ENCODE results near the gene ANGPTL4. TPM values are rescaled to one million over a fixed set of nuclear protein-coding genes. Genes with fewer than 3 reads are reported as not detected.
A peak's percentile ranks its signal among the peaks of the same experiment; 100 is the strongest.

The ANGPTL4 gene
- total and polyA plus RNA-seq, 2 of the 13 experiments (the other 11 are each of a cell fraction or from before 2014, with no cell fraction given), result 0.80 to 21.7 TPM

GRCh38 chr19:8421484-8422461 is 57.8 kb downstream of the ANGPTL4 start:
- 31% methylated on average over 16 of the region's 28 CpGs for WGBS (ENCODE audit: low lambda C conversion rate)
- H3K36me3 ChIP-seq (replicated peaks in 1 of 2; ENCODE audit: control insufficient read depth in 1 of 2, insufficient read depth in 2 of 2, low read length in 2 of 2), result no peaks in the 10 kb centered on the region
- peak overlapping the region; percentile 88 for H3K27ac ChIP-seq (ENCODE audit: extremely low read length, insufficient read depth, low read length)
- peaks cover 50% of the 10 kb centered on the region for H3K4me1 ChIP-seq (ENCODE audit: insufficient read depth, low read length)
- H3K9ac ChIP-seq (ENCODE audit: insufficient read depth, low read depth, low read length), result peak overlapping the region; percentile 73
- POLR2A ChIA-PET, result interaction anchor here (0.6 to 8.0 kb wide), 8 partner anchors 8 to 100 kb away, joined by 3 to 82 read pairs (median 11); partner anchors contain the start of genes HNRNPM, MARCHF2, NDUFA7 and RPS28
- H3K79me2 ChIP-seq (ENCODE audit: insufficient read depth, low read length), result no peaks in the 10 kb centered on the region
- H3K4me3 ChIP-seq (replicated peaks in 1 of 3; ENCODE audit: insufficient read depth in 1 of 3, low read depth in 2 of 3, low read length in 3 of 3), result peak overlapping the region; percentile 50 to 67 (median 52); a peak in 5 of 6 replicates
- ATAC-seq (peak; percentile 64), FAIRE-seq (peak; percentile 58), DNase-seq (ENCODE audit: low spot score) (peak; percentile 70)
- no peaks in the 10 kb centered on the region for H3K27me3 ChIP-seq (ENCODE audit: control insufficient read depth in 1 of 2, insufficient read depth in 2 of 2, low read length in 2 of 2)
- peak overlapping the region; percentile 96 for H2AFZ ChIP-seq (ENCODE audit: low read length)
- H4K20me1 ChIP-seq (ENCODE audit: insufficient read depth, low read length), result no peaks in the 10 kb centered on the region
- intact Hi-C loops (cut with micrococcal nuclease; ENCODE audit: unreplicated experiment), result no loop called here
- TSS peak; percentile 93 for BruUV-seq (replicated peaks)
- H3K4me2 ChIP-seq (ENCODE audit: low read depth, low read length), result peak overlapping the region; percentile 77
- H3K9me3 ChIP-seq (ENCODE audit: low read length), result no peaks in the 10 kb centered on the region
- CTCF ChIA-PET (ENCODE audit: low intra/inter-chr PET ratio, low total read pairs), result no interaction called here
- in situ Hi-C loops (cut with HindIII; ENCODE audit: extremely low pct_ligation_motif_present, low pct_unique_long_range_greater_than_20kb), result no loop called here
- TF ChIP-seq JUND (CRISPR knock-in tag; IDR thresholded peaks at IDR 0.05) (peak; percentile 32; the same call in 1 of the 2 replicates), ZKSCAN1 (IDR thresholded peaks at IDR 0.05; ENCODE audit: low read length) (no peak), ELF1 (CRISPR knock-in tag; IDR thresholded peaks at IDR 0.05) (no peak), CREB3 (CRISPR knock-in tag; IDR thresholded peaks at IDR 0.05) (no peak), PBX3 (CRISPR knock-in tag; IDR thresholded peaks at IDR 0.05; ENCODE audit: borderline replicate concordance) (no peak), CREBL2 (CRISPR knock-in tag; IDR thresholded peaks at IDR 0.05; ENCODE audit: borderline replicate concordance) (no peak), ZNF552 (CRISPR knock-in tag; IDR thresholded peaks at IDR 0.05; ENCODE audit: borderline replicate concordance) (no peak), ZSCAN21 (CRISPR knock-in tag; IDR thresholded peaks at IDR 0.05; ENCODE audit: borderline replicate concordance) (no peak), ZNF878 (CRISPR knock-in tag; IDR thresholded peaks at IDR 0.05) (peak; percentile 50; the same call in 1 of the 2 replicates), ZNF225 (CRISPR knock-in tag; IDR thresholded peaks at IDR 0.05) (no peak), BRCA1 (CRISPR knock-in tag; IDR thresholded peaks at IDR 0.05) (no peak), ATF7-NPFF (CRISPR knock-in tag; IDR thresholded peaks at IDR 0.05; ENCODE audit: low read depth) (no peak), ZBTB42 (CRISPR knock-in tag; IDR thresholded peaks at IDR 0.05) (no peak), ZSCAN12 (CRISPR knock-in tag; IDR thresholded peaks at IDR 0.05) (no peak), MXD4 (CRISPR knock-in tag; IDR thresholded peaks at IDR 0.05) (no peak), ZNF264 (CRISPR knock-in tag; IDR thresholded peaks at IDR 0.05) (0 out of 2 replicates have a peak, but pooled peaks have one; percentile 51), FLYWCH1 (CRISPR knock-in tag; IDR thresholded peaks at IDR 0.05) (no peak), ZFP36L2 (CRISPR knock-in tag; IDR thresholded peaks at IDR 0.05) (no peak), ZNF430 (CRISPR knock-in tag; IDR thresholded peaks at IDR 0.05) (no peak), ZBTB14 (CRISPR knock-in tag; IDR thresholded peaks at IDR 0.05) (no peak), ZSCAN20 (CRISPR knock-in tag; IDR thresholded peaks at IDR 0.05; ENCODE audit: borderline replicate concordance) (no peak)
